ENCODE data around the gene PRKG1.

PRKG1 gene

DNA sequence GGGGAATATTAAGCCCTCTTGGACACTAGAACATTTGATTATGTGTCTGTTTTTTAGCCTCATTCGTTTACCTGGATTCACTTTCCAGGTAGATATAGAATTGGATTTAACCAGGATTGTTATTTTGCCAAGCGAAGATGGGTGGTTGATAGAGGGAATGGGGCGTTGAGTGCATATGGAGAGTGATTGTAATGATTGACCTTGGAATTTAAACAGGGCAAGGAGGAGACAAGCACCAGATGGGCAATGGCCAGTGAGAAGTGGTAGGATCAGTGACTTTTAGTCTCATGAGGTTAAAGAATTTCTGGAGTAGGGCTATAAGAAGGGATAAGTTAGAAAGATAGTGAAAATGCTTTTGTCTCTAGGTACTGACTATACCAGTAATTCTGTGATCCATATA is 836.3 kb downstream of the PRKG1 start:
- DNase-seq: no peak

DNA sequence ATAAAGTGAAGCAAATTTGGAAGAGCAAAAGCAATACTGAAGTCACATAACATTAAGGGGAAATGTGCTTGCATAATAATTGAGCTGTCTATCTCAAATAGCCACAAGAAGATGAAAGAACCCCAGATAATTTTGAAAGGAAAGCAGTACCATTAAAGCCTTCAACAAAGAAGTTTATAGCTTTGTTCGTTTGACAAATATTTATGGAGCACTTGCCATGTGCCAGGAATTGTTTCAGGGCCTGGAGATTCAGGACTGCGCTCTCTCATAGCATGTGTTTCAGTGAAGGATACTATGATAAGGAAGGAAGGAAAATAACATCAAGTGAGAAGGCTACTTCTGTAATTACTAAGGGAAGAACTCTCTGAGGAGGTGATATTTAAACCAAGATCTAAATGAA is 837.4 kb downstream of the PRKG1 start:
- DNase-seq: no peak

DNA sequence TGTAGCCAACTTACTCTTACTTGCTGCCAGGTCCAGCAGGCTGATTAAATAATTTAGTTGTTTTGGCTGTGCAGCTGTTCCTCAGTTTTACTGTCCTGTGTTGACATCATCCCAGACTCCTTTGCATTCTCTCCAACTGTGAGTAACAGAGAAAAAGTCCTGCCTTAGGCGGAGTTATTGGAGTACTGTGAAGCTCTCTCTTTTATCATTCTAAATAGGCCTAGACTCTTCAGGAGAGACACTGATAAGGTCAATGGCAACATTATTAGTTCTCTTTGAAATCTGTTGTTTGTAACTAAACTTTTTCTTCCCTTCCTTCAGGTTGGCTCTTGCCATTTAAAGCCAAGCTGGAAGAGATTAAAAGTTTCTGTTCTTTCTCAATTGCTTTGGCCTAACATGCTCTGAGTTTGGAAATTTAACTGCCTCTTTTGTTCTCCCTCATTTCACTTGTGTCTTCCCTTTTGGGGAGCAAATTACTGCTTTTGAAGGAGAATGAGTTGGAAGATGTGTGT is 840.8 kb downstream of the PRKG1 start:
- no peak for DNase-seq

DNA sequence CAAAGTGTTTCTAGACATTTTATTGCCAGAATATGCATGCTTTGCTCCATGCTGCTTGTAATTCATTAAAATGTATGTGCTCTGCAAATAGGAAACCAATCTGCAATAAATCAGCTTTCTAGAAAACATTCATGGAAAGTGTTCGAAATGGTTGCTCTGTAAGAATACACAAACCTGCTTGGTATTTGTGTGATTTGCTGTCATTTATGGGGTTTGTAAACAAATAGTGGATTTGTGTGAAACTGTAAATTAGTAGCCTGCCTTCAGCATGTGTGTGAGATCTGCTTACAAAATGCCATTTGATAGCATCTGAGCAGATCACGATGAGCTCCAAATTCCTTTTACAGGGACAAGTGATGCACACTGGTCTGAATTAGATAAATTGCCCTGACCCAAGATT is 844.2 kb downstream of the PRKG1 start:
- DNase-seq: no peak

DNA sequence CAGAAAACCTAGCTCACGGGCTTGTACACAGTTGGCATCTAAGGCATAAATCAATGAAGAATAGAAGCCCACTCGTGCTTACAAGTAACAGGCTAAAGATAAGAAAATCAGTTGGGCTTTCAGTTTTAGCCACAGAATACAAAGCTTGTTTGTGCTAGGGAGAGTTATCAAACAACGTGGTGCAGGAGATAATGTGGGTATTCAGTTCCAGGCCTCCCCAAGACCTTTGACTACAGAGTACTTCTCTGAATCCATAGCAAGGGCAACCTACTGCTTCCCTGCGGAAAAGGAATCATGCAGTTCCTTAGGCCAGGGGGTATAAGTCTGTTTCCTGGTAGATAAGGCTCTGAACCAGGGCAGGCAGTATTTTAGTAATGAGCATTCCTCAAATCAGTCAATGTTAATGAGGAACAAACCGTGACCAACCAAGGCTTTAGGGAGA is 844.6 kb downstream of the PRKG1 start:
- no peak for DNase-seq

DNA sequence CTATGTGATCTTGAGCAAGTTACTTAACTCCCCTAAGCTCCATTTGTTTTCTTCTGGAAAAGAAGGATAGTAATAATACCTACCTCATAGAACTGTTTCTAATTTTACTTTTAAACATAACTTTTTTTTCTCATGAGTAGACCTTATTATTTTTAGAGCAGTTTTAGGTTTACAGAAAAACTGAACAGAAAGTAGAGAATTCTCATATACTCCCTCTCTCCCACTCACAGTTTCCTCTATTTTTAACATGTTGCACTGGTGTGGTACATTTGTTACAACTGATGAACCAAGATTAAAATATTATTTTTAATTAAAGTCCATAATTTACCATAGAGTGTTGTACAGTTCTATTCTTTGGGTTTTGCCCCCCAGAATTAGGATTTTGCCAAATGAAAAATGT is 846.4 kb downstream of the PRKG1 start:
- no peak for DNase-seq

DNA sequence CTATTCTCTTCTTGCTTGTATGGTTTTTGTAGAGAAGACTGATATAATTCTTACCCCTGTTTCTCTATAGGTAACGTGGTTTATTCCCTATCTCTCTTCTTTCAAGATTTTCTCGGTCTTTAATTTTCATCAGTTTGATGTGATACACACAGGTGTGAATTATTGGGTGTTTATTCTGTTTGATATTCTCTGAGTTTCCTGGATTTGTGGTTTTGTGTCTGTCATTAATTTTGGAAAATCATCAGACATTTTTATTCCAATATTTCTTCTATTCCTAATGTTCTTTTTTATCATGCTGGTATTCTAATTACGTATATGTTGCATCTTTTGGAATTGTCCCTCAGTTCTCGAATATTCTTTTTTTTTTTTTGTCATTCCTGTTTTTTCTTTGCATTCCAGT is 850.1 kb downstream of the PRKG1 start:
- no peak for DNase-seq

DNA sequence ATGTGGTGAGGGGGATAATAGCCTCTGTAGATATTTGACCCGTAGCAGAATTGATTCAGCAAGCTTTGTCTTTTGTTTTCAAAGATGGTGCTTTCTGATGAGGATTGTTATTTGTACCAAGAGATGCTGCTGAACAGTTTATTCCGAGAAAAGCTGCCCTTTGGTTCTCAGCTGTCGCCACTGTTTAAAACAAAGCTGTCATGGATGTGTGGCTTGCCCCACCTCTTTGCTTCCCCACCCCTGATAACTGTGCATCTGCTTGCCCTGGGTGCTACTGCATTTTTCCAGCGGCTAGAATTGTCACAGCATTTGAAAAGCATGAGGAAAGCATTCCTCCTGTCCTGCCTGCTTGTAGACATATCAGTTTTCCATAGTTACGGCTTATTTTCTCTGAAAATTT is 852.0 kb downstream of the PRKG1 start:
- no peak for DNase-seq

DNA sequence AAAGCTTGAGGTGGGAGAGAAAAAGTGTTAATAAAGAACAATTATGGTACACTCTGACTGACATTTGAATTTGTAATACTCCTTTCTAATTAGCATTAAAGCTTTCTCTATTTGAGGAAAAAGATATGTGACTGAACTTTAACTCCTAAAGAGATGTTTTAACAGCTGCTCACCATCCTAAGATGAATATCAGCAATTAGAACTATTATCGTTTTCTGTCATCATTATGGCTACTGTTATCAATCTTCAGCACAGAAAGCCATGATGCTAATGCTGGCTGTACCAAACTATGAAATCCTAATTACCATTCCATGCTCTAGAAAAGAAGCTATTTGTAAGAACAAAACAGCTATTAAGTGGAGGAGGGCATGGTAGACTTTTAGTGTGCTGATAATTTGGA is 853.9 kb downstream of the PRKG1 start:
- no peak for DNase-seq

DNA sequence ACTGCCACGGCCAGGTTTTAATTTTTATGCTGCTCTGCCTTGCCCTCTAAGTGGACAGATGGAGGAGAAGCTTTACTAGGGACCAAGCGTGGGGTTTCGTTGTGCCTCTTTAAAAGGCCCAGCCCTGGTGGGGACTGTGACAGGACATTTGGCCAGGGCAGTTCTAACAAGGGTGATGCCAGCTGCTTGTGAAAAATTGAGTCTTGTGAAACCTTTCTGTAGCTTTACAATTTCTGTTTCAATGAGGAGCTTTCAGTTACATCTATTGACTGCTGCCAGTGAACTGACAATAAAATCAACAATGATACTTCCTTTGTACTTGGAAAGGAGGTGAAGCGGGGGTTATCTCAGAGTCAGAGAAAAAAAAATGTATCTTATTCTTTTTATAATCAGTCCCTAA is 858.2 kb downstream of the PRKG1 start:
- no peak for DNase-seq

DNA sequence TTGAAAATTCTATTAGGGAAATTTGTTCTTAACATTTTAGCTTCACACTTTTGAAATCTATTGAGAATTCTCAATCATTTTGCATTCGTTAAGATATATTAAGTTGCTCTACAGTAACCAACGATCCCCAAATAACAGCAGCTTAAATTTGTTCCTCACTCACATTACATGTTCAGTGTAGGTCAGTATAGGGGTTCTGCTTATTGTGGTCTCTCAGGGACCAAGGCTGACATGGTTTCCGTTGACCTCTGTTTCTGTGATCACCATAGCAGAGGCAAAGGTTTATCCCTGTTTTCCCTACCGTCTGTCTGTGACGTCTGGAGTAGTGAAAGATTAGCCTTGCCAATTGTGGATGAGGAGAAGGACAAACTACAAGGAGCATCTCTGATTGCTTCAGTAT is 860.1 kb downstream of the PRKG1 start:
- DNase-seq: no peak

DNA sequence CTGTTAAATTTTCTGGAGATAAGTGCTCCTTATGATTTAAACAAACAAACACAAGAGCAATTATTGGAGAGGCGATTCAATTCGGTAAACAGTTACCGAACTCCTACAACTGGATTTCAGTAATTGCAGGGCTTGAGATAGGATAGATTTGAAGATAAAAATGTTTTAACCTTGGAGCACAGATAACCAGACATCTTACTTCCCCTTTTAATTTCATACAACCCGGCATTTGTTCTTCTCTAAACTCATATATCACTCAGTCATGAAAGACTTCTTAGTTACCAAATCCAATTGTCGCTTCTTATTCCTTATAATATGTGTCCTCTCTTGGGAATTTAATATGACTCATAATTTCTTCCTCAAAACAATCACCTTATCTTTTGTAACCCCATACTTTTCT is 861.1 kb downstream of the PRKG1 start:
- no peak for DNase-seq

DNA sequence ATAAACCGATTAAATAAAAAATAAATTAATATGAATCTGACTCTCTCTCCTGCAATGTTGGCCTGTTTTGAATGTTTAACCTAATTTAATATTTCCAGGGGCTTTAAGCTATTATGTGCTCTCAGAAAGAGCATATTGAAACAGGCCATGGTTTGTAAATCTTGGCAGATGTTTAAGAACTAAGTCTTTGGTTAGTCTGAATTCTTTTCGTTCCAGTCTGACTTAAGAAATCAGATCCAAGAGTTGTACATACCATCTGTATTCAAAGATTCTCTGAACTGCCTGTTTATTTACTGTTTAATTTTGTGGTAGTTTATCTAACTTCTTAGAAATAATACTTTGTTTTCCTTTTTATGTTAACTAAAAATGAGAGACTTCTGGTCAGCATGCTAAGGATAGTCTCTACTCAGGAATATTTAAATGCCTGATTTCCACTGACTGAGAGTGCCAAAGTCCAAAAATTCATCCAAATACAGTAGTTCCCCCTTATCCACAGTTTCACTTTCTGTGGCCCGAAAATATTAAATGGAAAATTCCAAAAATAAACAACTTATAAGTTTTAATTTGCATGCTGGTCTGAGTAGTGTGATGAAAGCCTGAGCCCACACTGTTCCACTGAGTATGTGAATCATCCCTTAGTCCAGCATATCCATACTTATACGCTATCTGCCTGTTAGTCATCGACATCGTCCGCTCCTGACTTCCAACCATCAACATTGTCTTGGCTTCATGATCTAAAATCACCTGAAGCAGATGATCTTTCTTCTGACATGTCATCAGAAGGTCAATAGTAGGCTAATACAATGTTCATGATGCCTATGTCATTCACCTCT is 863.2 kb downstream of the PRKG1 start:
- DNase-seq: no peak

DNA sequence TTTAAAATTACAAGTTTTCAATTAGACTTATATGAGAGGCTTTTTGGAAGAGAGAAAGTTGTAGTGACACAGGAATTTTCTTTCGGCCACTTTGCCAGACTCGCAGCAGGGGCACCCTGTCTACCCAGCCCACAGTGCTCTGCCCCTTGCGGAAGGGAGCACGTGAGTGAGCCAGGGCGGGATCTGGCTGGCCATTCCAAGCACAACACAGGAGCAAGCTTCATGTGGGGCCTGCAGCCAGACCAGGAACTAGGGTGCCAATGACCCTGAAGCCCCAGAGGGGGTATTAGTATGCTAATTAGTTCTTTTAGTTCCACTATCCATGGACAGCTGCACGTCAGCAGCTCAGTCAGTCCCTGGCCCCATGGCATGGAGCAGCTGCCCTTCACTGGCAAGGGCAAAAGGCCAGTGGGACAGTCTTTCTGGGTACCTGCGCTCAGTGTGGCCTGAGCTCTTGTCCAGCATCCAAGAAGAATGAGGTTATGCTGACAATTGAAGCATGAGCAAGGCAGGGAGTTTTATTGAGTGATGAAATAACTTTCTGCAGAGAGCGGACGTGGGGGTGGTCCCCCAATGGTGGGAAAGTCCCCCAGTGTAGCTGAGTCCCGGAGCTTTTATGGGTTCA is 876.2 kb downstream of the PRKG1 start:
- no peak for DNase-seq

DNA sequence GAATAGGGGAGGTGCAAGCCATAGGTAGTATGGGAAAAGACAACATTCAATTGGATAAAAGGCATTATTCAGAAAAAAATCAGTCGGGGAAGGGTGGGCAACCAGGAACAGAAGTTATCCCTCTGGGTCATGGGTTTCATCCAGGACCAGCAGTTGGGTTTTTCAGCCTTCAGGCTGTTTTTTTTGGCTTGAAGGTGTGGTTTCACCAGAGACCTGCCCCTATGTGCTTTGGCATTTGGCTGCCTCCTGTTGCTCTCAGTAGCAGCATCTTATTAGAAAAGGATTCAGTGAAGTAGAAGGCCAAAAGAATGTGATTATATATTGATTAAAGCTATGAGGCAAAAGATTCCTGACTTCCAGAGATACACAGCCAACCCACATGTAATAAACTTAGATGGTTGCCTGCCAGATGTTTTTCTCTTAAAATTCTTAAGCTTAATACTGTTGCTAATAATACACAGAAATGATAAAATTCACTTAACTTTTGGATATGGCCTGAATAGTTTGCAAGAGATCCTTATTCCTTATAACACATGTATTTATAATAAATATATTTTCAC is 876.8 kb downstream of the PRKG1 start:
- no peak for DNase-seq

DNA sequence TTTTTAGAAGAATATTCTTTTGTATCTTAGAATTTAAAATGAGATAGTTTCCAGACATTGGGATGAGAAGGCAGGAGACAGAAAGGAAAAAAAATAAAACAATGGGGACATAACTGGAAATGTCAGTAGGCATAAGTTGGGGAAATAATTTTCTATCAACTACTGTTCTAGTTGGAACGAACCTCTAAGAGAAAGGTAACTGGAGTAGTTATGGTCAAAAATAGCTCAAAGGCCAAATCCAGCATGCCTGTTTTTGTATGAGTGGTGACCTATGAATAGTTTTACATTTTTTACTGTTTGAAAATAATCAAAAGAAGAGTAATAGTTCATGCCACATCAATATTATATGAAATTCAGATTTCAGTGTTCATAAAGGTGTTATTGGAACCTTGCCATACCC is 877.3 kb downstream of the PRKG1 start:
- no peak for DNase-seq

DNA sequence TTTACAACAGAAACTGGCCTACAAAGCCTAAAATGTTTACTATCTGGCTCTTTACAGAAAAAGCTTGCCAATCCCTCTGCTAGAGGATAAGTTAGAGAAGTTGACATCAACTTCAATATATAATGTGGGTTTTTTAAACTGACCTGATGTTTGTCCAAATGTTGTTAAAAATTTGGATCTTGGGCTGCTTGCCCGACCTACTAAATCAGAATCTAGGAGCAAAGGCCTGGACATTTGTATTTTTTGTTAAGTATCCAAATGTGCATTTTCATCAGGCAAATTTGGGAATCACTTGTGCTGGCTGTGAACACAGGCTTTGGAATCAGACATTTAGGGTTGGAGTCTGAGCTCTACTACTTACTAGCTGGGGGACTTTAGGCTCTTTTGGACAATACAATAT is 877.8 kb downstream of the PRKG1 start:
- no peak for DNase-seq

DNA sequence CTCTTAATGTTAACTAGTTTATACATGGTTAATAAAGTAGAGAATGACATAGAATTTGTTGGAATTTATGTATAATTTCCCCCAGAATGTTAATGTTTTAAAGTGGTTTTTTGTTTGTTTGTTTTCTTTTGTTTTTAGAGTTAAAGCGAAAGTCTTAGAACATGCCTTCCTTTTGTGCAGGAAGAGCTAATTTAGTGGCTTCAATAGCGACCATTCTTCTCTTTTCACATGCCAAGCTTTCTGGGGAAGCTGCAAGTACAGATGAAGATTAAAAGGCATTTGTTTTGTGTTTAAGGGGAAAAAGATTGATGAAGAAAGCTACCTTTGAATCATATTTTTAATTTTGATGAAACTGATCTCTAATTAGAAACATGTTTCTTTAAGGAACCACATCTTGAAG is 881.4 kb downstream of the PRKG1 start:
- no peak for DNase-seq

DNA sequence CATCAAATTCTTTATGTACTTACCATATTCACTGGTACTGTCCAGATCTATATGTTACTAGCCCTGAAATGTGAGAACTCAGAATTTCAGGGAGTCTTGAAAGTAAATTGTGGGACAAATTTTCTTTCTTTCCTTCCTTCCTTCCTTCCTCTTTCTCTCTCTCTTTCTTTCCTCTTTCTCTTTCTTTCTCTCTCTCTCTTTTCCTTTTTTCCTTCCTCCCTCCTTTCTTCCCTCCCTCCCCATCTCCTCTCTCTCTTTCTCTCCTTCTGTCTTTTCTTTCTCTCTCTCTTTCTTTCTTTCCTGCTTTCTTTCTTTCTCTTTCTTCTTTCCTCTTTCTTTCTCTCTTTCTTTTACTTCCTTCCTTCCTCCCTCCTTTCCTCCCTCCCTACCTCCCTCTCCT is 882.5 kb downstream of the PRKG1 start:
- no peak for DNase-seq

DNA sequence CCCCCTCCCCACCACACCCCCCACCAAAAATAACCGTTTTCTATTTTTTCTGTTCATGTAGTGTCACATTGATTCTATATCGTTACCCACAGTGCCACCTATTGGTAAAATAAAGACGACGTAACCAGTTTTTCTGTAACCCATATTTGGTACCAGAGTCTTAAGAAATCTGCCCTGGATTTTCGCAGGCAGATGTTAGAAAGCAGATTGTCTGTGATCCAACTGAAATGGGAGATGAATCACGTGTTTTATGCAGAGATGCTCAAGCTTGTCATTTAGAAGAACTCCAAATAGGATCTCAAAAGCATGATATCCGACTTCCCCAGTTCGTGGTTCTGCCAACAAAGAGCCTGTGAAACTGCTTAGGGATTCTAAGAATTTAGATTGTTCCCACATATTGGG is 886.2 kb downstream of the PRKG1 start:
- no peak for DNase-seq

DNA sequence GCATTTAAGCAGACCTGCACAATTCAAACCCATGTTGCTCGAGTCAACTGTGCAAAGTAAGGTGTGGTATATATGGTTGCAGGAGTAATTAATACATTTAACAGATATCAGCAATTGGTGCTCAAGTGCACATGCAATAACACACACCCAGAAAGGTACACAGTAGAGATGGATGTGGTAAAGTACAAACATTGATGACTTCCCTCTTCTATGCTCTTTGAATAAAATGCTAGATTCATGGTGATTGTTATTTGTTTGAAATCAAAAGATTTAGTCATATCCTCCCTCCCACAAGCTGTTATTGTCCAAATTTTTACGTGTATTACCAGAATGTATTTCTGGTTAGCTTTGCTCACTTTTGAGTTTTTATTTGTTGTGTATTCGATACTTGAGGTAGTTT is 887.1 kb downstream of the PRKG1 start:
- DNase-seq: no peak

DNA sequence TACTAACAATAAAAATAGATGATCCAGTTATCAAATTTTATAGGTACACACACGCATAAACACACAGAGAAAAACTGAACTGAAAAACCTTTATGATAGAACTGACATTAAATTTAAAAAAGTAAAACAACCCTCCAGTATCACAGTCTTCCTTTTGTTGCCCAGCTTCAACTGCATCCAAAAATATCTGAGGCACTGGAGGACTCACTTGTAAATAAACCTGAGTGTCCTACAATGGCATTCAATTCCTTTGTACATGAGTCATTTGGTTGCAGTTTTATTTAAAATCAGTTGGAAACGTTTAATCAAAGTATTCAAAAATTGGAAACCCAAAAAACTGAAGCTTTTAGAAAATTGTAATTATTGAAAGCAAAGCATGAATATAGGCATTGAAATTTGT is 890.3 kb downstream of the PRKG1 start:
- no peak for DNase-seq

DNA sequence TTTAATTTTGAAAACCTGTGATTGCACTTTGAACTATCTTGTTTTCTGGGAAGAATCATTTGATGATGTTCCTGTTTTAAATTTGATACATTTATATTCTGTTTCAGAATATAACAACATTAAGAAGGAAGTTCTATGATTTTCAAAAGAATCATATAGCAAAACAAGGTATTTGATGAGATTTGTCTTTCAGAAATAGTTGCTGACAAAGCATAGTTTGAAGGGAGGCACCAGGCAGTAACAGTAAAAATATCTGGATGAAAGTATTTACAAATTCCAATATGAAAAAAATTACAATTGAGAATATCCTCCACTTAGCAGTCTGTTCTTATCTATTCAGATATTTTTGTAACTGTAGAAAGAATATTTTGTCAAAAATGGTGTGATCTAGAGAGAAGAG is 891.2 kb downstream of the PRKG1 start:
- no peak for DNase-seq

DNA sequence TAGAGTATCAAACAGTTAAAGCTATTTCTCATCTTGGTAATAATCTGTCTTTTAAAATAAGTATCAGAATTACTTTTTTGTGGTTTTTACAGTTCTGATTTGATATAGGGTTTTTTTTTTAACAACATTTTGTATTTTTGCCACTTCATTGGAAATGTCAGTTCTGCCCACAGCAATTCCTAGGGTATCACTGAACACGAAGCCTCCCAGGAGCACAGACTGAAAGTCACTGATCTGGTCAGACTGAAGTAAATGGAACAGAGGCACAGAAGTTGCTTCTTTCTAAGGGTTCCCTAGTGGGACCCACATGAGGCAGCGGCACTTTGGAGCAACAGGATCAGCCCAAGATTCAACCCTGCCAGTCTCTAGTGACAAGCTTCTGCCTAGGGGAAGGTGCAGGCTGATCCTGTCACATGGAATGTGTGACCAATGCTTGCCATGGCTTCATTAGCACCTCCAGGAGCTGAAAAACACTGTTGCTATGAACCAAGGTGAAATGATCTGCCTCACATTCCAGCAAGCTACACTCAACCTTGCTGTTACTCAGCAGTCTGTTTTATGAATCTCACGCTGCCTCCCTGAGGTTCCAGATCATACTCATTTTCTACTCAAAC is 898.6 kb downstream of the PRKG1 start:
- DNase-seq: no peak

Data from activated CD4-positive, alpha-beta T cell treated with anti-CD3 and anti-CD28 coated beads for 1 hour (primary cell).